Ovary (tissue), 9 donors: ENCODE results near the gene F10. TPM values are rescaled to one million over a fixed set of nuclear protein-coding genes. Genes with fewer than 3 reads are reported as not detected.

Experiments used
- DNase-seq, 5 donors: peaks; one replicate each; pipeline ENCODE4 v3.0.0-alpha.2; 2019 to 2020
- H3K27ac ChIP-seq, 2 donors: fragments of 200-600 bp; one replicate each; pipeline versions ENCODE4 v1.5.1 to v1.8.0; 2019 to 2022
- H3K27me3 ChIP-seq: fragments of 200-600 bp; one replicate; pipeline ENCODE4 v1.8.0; 2022
- H3K36me3 ChIP-seq: fragments of 200-600 bp; sonication (generic); one replicate; pipeline ENCODE4 v1.5.1; 2019
- H3K4me1 ChIP-seq: one replicate; pipeline ENCODE4 v1.8.1; 2013; ENCODE audit warnings: mild to moderate bottlenecking, moderate library complexity; ENCODE audit not compliant: insufficient read depth
- H3K4me3 ChIP-seq: fragments of 200-600 bp; sonication (generic); one replicate; pipeline ENCODE4 v1.5.1; 2017
- H3K9me3 ChIP-seq, 2 donors: fragments of 200-600 bp in 1 of 2; sonication (generic) in 1 of 2; one replicate each; pipeline versions ENCODE4 v1.5.1 to v1.8.1; 2013 to 2019; ENCODE audit warnings: mild to moderate bottlenecking in 1 of 2, moderate library complexity in 1 of 2
- CTCF ChIP-seq, 3 donors: fragments of 450-650 bp in 2 of 3; fragments of 200-600 bp in 1 of 3; IDR thresholded peaks; one replicate each; pipeline versions ENCODE4 v1.5.1 to v1.8.0; 2016 to 2022; ENCODE audit warnings: antibody characterized with exemption in 3 of 3, mild to moderate bottlenecking in 1 of 3
- EP300 ChIP-seq: sonication (generic); formaldehyde crosslinking; IDR thresholded peaks from one replicate; pipeline ENCODE4 v1.6.1; 2017; ENCODE audit warnings: antibody characterized with exemption
- POLR2A ChIP-seq: fragments of 450-650 bp; IDR thresholded peaks from one replicate; pipeline ENCODE4 v1.6.1; 2017; ENCODE audit warnings: antibody characterized with exemption, mild to moderate bottlenecking, moderate library complexity
- WGBS, 3 donors: extraction: QIAGEN DNeasy Blood & Tissue Kit in 1 of 3; methylation state at CpG; one replicate each; pipeline versions ENCODE4 v1.1.5 to v1.1.7; 2013 to 2017; 5-methylcytosine and 5-hydroxymethylcytosine counted together
- intact Hi-C, 4 donors: fragments of 100-400 bp; cut with DNase I; formaldehyde crosslinking; loops; one replicate each; pipeline versions ENCODE4 v1.11.0 to v1.15.1; 2022 to 2023
- polyA plus RNA-seq, 2 donors: library from polyadenylated mRNA; stranded (reverse); fragments of 200-250 nt in 1 of 2; fragments of 350-450 nt in 1 of 2; fragmentation: Illumina TruSeq in 1 of 2; extraction: RNeasy Lipid Tissue Mini Kit (QIAGEN cat#74804) in 1 of 2; gene quantifications; one replicate each; pipeline ENCODE4 v1.2.3, GENCODE V29; 2013 to 2014
- total RNA-seq, 7 donors: library from RNA; depleted of rRNA in 2 of 7; stranded (reverse); fragments of >200 nt in 2 of 7; fragmentation: NEBNext Ultra II Directional in 3 of 7; extraction: Animal tissue kit (Norgen Biotek cat#: 25700) in 3 of 7; gene quantifications; one replicate each; pipeline versions ENCODE4 v1.1.0 to v1.2.4, GENCODE V29; 2016 to 2023
- donor health status: DM: no; HTN: no; CAD: no; lungs with moderate emphysema.
- donor health status: DM: no; HTN: no; CAD: no.
- donor health status: Bipolar disorder and iron deficiency.
- donor health status: DM: yes; HTN: yes; CAD: no.
- donor health status: DM: no; HTN: no; CAD: no.
- donor health status: DM: yes; HTN: yes; CAD: no.

Gene F10
- total and polyA plus RNA-seq, 9 donors: 13.8 to 41.7 (median 28.3) TPM

- H3K4me1 ChIP-seq: no peaks in the 10 kb centered on the region
- no peaks in the 10 kb centered on the region for H3K27me3 ChIP-seq
- no peaks in the 10 kb centered on the region for H3K9me3 ChIP-seq
- no peaks in the 10 kb centered on the region for H3K36me3 ChIP-seq
- no peak for TF ChIP-seq CTCF (IDR thresholded peaks at IDR 0.05)
- no peak for TF ChIP-seq POLR2A
- TF ChIP-seq EP300: no peak
- no peak overlapping the region for H3K27ac ChIP-seq
- WGBS, 3 donors: 79 to 86% (median 81%) methylated on average over 13 of the region's 13 CpGs
- H3K4me3 ChIP-seq: no peak overlapping the region
- intact Hi-C loops: no loop called here
- no peak for DNase-seq
These were observed 63.7 kb downstream of the F10 start for GRCh38 chr13:113186061-113186900.

- peak in 3 of 5 donors; percentile 26 to 69 (median 53) for DNase-seq
- Histone ChIP-seq H3K27me3 (no peaks in the 10 kb centered on the region), H3K27ac (no peak overlapping the region), H3K4me1 (no peaks in the 10 kb centered on the region), H3K4me3 (no peak overlapping the region), H3K9me3 (no peaks in the 10 kb centered on the region), H3K36me3 (no peaks in the 10 kb centered on the region)
- 61 to 69% (median 67%) methylated on average over 9 of the region's 9 CpGs for WGBS, 3 donors
- no peak for TF ChIP-seq CTCF (IDR thresholded peaks at IDR 0.05)
- TF ChIP-seq EP300: no peak
- TF ChIP-seq POLR2A: no peak
- intact Hi-C loops: no loop called here
These were observed 64.7 kb downstream of the F10 start for GRCh38 chr13:113187263-113187669.

GRCh38 chr13:113187883-113188665 lies 65.5 kb downstream of the F10 start:
- no peaks in the 10 kb centered on the region for H3K36me3 ChIP-seq
- DNase-seq: no peak
- no peak overlapping the region for H3K4me3 ChIP-seq
- no peak overlapping the region for H3K27ac ChIP-seq
- no peaks in the 10 kb centered on the region for H3K27me3 ChIP-seq
- no peaks in the 10 kb centered on the region for H3K9me3 ChIP-seq
- TF ChIP-seq EP300 (no peak), CTCF (IDR thresholded peaks at IDR 0.05) (no peak), POLR2A (no peak)
- intact Hi-C loops: no loop called here
- 94 to 95% (median 94%) methylated on average over 23 of the region's 23 CpGs for WGBS, 3 donors
- no peaks in the 10 kb centered on the region for H3K4me1 ChIP-seq

GRCh38 chr13:113190181-113190580 lies 67.6 kb downstream of the F10 start:
- Histone ChIP-seq H3K9me3 (no peaks in the 10 kb centered on the region), H3K27ac (no peak overlapping the region), H3K27me3 (no peaks in the 10 kb centered on the region), H3K4me3 (no peak overlapping the region), H3K4me1 (no peaks in the 10 kb centered on the region), H3K36me3 (no peaks in the 10 kb centered on the region)
- no peak for DNase-seq
- WGBS, 3 donors: 61 to 75% (median 72%) methylated on average over 4 of the region's 4 CpGs
- TF ChIP-seq CTCF (IDR thresholded peaks at IDR 0.05) (no peak), EP300 (no peak), POLR2A (no peak)
- intact Hi-C loops: no loop called here
